Measurements from ENCODE around the gene SRSF4.

DNA sequence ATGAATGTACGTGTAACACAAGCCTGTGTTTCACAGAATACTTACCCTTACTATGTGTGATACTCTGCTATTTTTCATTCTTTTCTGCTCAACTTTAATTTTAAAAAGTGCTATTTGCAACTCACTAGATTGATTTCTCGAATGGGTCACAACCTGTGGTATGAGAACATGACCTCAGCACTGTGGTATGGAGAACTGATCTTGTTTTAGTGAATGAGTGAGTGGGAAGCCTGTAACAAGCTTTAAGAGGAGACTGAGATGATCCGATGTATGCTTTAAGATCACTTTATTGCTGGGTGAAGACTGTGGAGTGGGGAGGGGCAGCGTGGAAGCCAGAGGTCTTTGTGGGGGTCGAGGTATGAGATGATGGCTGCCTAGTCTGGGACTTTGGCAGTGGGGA is 27.5 kb upstream of the SRSF4 start:
- TF ChIP-seq POLR2A (IDR thresholded peaks at IDR 0.05): no peak
- TF ChIP-seq, protein P1, sequence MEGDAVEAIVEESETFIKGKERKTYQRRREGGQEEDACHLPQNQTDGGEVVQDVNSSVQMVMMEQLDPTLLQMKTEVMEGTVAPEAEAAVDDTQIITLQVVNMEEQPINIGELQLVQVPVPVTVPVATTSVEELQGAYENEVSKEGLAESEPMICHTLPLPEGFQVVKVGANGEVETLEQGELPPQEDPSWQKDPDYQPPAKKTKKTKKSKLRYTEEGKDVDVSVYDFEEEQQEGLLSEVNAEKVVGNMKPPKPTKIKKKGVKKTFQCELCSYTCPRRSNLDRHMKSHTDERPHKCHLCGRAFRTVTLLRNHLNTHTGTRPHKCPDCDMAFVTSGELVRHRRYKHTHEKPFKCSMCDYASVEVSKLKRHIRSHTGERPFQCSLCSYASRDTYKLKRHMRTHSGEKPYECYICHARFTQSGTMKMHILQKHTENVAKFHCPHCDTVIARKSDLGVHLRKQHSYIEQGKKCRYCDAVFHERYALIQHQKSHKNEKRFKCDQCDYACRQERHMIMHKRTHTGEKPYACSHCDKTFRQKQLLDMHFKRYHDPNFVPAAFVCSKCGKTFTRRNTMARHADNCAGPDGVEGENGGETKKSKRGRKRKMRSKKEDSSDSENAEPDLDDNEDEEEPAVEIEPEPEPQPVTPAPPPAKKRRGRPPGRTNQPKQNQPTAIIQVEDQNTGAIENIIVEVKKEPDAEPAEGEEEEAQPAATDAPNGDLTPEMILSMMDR (IDR thresholded peaks at IDR 0.05): no peak
